GM18505 (cell line): ENCODE results near the gene SETDB1.

ENCODE experiments used
- ATAC-seq: cut with Tn5 transposase; IDR thresholded peaks from one replicate; pipeline ENCODE4 v1.9.1; 2021; ENCODE audit not compliant: unreplicated experiment
- POLR2A ChIP-seq: IDR thresholded peaks from 4 replicates; pipeline ENCODE4 v1.6.1; 2011; ENCODE audit warnings: borderline replicate concordance; ENCODE audit not compliant: insufficient read depth, insufficient read length; ENCODE audit errors: extremely low read depth

SETDB1 gene

DNA sequence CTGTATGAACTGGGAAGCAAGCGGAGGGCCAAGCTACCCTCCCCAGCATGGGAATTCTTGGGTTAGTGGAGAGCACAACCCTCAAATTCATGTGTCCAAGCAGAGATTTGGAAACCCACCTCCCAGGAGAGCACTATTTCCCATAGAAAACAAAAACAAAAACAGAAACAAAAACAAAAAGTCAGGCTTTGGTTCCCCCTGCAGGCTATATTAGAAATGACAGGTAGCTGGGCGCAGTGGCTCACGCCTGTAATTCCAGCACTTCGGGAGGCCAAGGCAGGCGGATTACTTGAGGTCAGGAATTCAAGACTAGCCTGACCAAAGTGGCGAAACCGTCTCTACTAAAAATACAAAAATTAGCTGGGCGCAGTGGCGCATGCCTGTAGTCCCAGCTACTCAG is 69.7 kb downstream of the SETDB1 start:
- ATAC-seq, result no peak
- TF ChIP-seq POLR2A, result no peak

DNA sequence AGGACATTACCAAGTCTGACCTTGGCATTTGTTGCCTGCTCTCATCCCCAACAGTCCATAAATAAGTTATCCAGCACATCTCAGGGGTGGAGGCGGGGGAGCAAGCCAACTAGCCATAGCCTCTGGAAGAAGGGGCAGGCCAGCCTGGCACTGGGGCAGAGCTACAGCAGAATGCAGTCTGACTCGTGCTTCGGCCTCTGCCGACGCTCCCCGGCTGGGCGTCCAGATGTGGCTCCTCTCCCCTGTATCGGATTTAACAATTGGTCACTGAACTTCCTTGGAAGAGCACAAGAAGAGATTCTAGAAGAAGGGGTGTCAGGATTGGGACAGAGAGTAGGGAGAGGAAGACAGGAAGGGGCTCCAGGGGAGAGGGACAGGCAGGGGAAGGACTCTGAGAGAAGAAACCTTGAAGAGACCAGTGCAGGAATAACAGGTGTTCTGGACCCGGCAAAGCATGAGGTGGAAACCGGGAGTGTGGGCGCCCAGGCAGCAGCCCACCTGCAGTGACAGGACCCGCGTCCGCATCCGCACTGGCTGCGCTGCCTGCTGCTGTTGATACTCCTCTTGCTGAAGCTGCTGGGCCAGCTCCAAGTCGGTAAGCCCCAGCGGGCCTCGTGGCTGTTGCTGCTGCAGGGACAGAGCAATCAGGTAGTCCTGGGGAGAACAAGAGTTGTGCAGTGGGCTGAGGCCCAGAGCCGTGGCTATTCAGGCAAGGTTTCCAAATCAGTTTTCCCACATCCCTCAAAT is 71.1 kb downstream of the SETDB1 start:
- ATAC-seq, result no peak
- no peak for TF ChIP-seq POLR2A

DNA sequence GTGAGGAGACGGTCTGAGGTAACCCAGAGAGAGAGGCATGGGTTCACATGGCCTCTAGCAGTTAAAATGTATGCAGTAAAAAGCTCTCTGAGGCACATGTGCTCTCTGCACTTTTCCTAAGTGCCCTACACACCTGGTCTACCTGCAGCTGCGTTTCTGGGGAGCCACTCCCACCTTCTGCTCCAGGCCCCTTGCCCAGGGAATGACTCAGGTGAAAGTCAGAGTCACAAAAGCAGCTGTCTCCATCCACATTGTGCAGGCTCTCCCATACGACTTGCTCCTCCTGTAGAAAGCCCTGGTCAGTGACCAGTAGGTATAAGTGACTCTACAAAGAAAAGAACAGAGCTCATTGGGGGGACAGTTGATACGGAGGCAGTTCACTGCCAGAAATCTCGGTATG is 71.8 kb downstream of the SETDB1 start:
- TF ChIP-seq POLR2A, result no peak
- no peak for ATAC-seq

- ATAC-seq, result no peak
- no peak for TF ChIP-seq POLR2A
These were observed 73.0 kb downstream of the SETDB1 start for GRCh38 chr1:150999051-150999674.

DNA sequence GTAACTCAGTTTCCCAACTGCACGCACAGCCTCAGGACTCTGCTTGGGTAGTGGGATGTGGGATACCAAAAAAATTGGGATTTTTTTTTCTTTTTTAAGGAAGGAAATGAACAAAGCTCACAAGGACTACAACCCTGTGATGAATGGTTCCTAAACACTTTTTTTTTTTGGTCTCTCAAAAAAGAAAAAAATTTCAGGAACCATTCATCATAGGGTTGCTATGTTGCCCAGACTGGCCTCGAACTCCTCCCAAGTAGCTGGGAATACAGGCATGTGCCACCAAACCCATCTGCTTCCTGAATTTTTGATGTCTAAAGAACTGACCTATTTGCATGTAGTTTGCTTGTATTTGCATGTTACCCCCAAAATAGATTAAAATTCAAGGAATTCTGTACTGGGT is 73.8 kb downstream of the SETDB1 start:
- no peak for TF ChIP-seq POLR2A
- no peak for ATAC-seq

DNA sequence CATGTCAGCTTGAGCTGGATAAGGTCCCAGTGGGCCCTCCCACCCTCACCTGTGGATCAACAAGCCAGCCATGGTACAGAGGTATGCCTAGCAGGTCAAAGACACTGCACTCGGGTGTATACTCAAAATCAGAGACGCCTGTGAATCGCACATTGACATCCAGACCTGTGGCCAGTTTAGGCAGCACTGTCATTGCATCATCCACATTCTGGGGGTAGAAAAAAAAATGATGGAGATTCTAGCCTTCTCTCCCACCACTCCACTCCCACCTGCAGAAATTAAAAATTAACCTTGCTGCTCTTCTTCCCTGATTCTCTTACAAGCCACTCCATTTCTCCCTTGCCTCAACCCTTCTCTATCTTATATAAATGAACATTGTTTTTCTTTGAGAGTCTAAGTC is 74.2 kb downstream of the SETDB1 start:
- no peak for ATAC-seq

DNA sequence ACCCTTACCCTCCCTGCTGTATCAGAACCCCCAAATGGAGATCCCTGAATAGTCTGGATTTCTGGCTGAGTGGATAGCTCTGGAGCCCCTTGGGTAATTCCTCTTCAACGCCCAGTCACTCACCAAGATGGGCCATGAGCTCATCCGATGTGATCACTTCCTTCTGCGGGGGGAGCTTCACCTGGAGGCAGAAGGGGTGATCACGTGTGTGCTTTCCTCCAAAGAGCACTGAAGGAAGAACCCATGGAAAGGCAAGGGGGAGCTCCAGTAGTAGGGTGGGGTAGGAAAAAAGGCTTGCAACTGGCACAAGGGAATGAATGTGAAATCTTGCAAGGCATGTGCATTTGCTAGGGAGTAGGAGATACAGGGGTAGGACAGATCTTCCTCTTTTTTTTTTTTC is 75.4 kb downstream of the SETDB1 start:
- TF ChIP-seq POLR2A, result no peak
- no peak for ATAC-seq

More for the DNA sequence above, 74.2 kb downstream of the SETDB1 start:
- TF ChIP-seq POLR2A, result no peak

GRCh38 chr1:151002051-151002450 is 75.9 kb downstream of the SETDB1 start:
- ATAC-seq, result no peak
- no peak for TF ChIP-seq POLR2A

GRCh38 chr1:151002611-151003010 is 76.4 kb downstream of the SETDB1 start:
- ATAC-seq, result no peak
- no peak for TF ChIP-seq POLR2A

- TF ChIP-seq POLR2A, result no peak
- no peak for ATAC-seq
These were observed 77.0 kb downstream of the SETDB1 start for GRCh38 chr1:151003180-151003579.

- TF ChIP-seq POLR2A, result no peak
- ATAC-seq, result no peak
These were observed 79.7 kb downstream of the SETDB1 start for GRCh38 chr1:151005729-151006319.

- ATAC-seq, result no peak
- peak; percentile 42 for TF ChIP-seq POLR2A
These were observed 80.3 kb downstream of the SETDB1 start, which contains the start of gene MINDY1 for GRCh38 chr1:151006327-151007052. MINDY1 (minus strand) TSS chr1:151006902; CDS start chr1:151002617, 4,285 bp downstream.

DNA sequence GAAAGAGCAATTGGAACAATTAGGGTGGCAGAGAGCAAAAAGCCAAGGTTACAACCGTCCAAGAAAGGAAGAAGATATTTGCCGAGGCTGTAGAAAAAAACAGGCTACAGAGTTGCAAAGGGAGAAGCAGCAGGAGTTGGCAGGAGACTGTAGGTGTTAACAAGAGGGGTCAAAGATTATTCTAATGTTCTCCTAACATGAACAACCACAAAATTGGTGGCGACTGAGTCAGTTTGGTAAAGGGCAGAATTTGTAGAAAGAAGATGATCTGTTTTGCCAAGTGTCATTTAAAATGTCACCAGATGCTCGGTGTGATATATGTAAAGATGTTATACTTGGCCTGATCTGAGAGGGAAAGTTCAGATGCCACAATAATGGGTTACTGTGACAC is 81.7 kb downstream of the SETDB1 start:
- no peak for ATAC-seq
- TF ChIP-seq POLR2A, result no peak
